Left renal cortex interstitium (tissue), 4 donors: ENCODE data around the gene SLC35F1. TPM values are rescaled to one million over a fixed set of nuclear protein-coding genes. Genes with fewer than 3 reads are reported as not detected.
A peak's percentile ranks its signal among the peaks of the same experiment; 100 is the strongest.

Experiments
- DNase-seq, 4 donors: peaks; one replicate each; pipeline ENCODE4 v3.0.0-alpha.2; 2013; ENCODE audit warnings: low read depth in 4 of 4, low spot score in 2 of 4, missing footprints in 1 of 4
- polyA plus RNA-seq, 4 donors: library from polyadenylated mRNA; unstranded; fragments of 120-200 nt; gene quantifications; one replicate each; pipeline ENCODE4 v1.2.1, GENCODE V29; 2013; ENCODE audit not compliant: insufficient read length in 4 of 4

Gene SLC35F1
- polyA plus RNA-seq, 4 donors: 2.0 to 3.5 (median 3.2) TPM

GRCh38 chr6:118103381-118104146, 196.5 kb downstream of the SLC35F1 start:
- no peak for DNase-seq

- no peak for DNase-seq
Observed at GRCh38 chr6:118122161-118122725, 215.2 kb downstream of the SLC35F1 start.

- no peak for DNase-seq
Observed at GRCh38 chr6:118122801-118123200, 215.7 kb downstream of the SLC35F1 start.

- DNase-seq: no peak
Observed at GRCh38 chr6:118123503-118124037, 216.5 kb downstream of the SLC35F1 start.

- no peak for DNase-seq
Observed at GRCh38 chr6:118124851-118125250, 217.8 kb downstream of the SLC35F1 start.

- no peak for DNase-seq
Observed at GRCh38 chr6:118128755-118129154, 221.7 kb downstream of the SLC35F1 start.

GRCh38 chr6:118134206-118134605, 227.1 kb downstream of the SLC35F1 start:
- no peak for DNase-seq

- peak; percentile 11 to 52 (median 38) for DNase-seq
Observed at GRCh38 chr6:118134736-118135135, 227.7 kb downstream of the SLC35F1 start.

GRCh38 chr6:118135371-118135770, 228.3 kb downstream of the SLC35F1 start:
- DNase-seq: no peak

- no peak for DNase-seq
Observed at GRCh38 chr6:118141211-118141610, 234.1 kb downstream of the SLC35F1 start.

GRCh38 chr6:118146584-118146983, 239.5 kb downstream of the SLC35F1 start:
- no peak for DNase-seq

- DNase-seq: no peak
Observed at GRCh38 chr6:118147511-118147910, 240.4 kb downstream of the SLC35F1 start.

- no peak for DNase-seq
Observed at GRCh38 chr6:118148561-118148960, 241.5 kb downstream of the SLC35F1 start.

GRCh38 chr6:118152524-118152923, 245.5 kb downstream of the SLC35F1 start:
- DNase-seq: no peak

- no peak for DNase-seq
Observed at GRCh38 chr6:118161343-118161742, 254.3 kb downstream of the SLC35F1 start.

GRCh38 chr6:118163542-118163941, 256.5 kb downstream of the SLC35F1 start:
- no peak for DNase-seq

- no peak for DNase-seq
Observed at GRCh38 chr6:118165500-118165899, 258.4 kb downstream of the SLC35F1 start.

GRCh38 chr6:118168421-118168820, 261.4 kb downstream of the SLC35F1 start:
- DNase-seq: no peak

- DNase-seq: no peak
Observed at GRCh38 chr6:118171852-118172251, 264.8 kb downstream of the SLC35F1 start.

GRCh38 chr6:118174071-118174470, 267.0 kb downstream of the SLC35F1 start:
- DNase-seq: no peak

GRCh38 chr6:118177720-118178119, 270.7 kb downstream of the SLC35F1 start:
- DNase-seq: no peak

- DNase-seq: no peak
Observed at GRCh38 chr6:118179048-118179447, 272.0 kb downstream of the SLC35F1 start.
